Measurements from ENCODE around the gene EIF1B.
"Not testable (repeated sequence)": the region's sequence is repeated elsewhere in the genome, so short reads cannot be mapped to it uniquely, and the experiment has no call there.

EIF1B gene

GRCh38 chr3:40278791-40279190, 30.7 kb upstream of the EIF1B start:
- ATAC-seq (ENCODE audit: insufficient read depth, low read depth) = no peak

DNA sequence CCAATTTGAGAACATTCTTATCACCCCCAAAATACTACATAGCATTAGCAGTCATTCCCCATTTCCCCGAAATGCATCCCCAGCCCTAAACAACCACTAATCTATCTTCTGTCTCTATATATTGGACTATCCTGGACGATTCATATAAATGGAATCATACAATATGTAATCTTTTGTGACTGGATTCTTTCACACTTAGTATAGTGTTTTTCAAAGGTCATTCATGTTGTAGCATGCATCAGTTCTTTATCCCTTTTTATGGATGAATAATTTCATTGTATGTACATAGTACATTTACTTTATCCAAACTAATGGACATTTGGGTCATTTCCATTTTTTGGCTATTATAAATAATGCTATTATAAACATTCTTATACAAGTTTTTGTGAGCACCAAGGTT, 27.5 kb upstream of the EIF1B start:
- ATAC-seq (ENCODE audit: insufficient read depth, low read depth) (no peak), DNase-seq (no peak)
- no peak overlapping the region for H3K9ac ChIP-seq (ENCODE audit: low read depth, low read length)
- no peaks in the 10 kb centered on the region for H3K27me3 ChIP-seq (ENCODE audit: insufficient read depth, low read length, poor library complexity)
- no peak overlapping the region for H3K4me2 ChIP-seq (ENCODE audit: insufficient read depth, low read length)
- no peak overlapping the region for H2AFZ ChIP-seq (ENCODE audit: low read depth, low read length)
- TF ChIP-seq, protein P1, sequence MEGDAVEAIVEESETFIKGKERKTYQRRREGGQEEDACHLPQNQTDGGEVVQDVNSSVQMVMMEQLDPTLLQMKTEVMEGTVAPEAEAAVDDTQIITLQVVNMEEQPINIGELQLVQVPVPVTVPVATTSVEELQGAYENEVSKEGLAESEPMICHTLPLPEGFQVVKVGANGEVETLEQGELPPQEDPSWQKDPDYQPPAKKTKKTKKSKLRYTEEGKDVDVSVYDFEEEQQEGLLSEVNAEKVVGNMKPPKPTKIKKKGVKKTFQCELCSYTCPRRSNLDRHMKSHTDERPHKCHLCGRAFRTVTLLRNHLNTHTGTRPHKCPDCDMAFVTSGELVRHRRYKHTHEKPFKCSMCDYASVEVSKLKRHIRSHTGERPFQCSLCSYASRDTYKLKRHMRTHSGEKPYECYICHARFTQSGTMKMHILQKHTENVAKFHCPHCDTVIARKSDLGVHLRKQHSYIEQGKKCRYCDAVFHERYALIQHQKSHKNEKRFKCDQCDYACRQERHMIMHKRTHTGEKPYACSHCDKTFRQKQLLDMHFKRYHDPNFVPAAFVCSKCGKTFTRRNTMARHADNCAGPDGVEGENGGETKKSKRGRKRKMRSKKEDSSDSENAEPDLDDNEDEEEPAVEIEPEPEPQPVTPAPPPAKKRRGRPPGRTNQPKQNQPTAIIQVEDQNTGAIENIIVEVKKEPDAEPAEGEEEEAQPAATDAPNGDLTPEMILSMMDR (IDR thresholded peaks at IDR 0.05; ENCODE audit: borderline replicate concordance, extremely low read depth, low read length, poor library complexity, severe bottlenecking) = no peak
- H4K20me1 ChIP-seq (ENCODE audit: insufficient read depth, low read length) = no peaks in the 10 kb centered on the region
- H3K4me3 ChIP-seq (ENCODE audit: low read depth in 1 of 2, low read length in 2 of 2) = no peak overlapping the region
- H3K79me2 ChIP-seq (ENCODE audit: insufficient read depth, low read length) = no peaks in the 10 kb centered on the region
- no peaks in the 10 kb centered on the region for H3K9me3 ChIP-seq (ENCODE audit: insufficient read depth, low read length, severe bottlenecking)
- H3K4me1 ChIP-seq (ENCODE audit: insufficient read depth, low read length) = no peaks in the 10 kb centered on the region
- H3K27ac ChIP-seq (ENCODE audit: low read length) = no peak overlapping the region
- H3K36me3 ChIP-seq (ENCODE audit: insufficient read depth, low read length) = no peaks in the 10 kb centered on the region

More at GRCh38 chr3:40278791-40279190, 30.7 kb upstream of the EIF1B start:
- TF ChIP-seq, protein P1 (IDR thresholded peaks at IDR 0.05; ENCODE audit: borderline replicate concordance, extremely low read depth, low read length, poor library complexity, severe bottlenecking) = no peak
- no peak for TF ChIP-seq EZH2 (IDR thresholded peaks at IDR 0.05; ENCODE audit: borderline replicate concordance, low read depth, low read length, severe bottlenecking)
- Histone ChIP-seq H2AFZ (ENCODE audit: low read depth, low read length) (no peak overlapping the region), H3K4me2 (ENCODE audit: insufficient read depth, low read length) (no peak overlapping the region), H4K20me1 (ENCODE audit: insufficient read depth, low read length) (no peaks in the 10 kb centered on the region), H3K36me3 (ENCODE audit: insufficient read depth, low read length) (no peaks in the 10 kb centered on the region), H3K4me3 (ENCODE audit: low read depth in 1 of 2, low read length in 2 of 2) (no peak overlapping the region), H3K27me3 (ENCODE audit: insufficient read depth, low read length, poor library complexity) (no peaks in the 10 kb centered on the region), H3K27ac (ENCODE audit: low read length) (no peak overlapping the region), H3K9me3 (ENCODE audit: insufficient read depth, low read length, severe bottlenecking) (no peaks in the 10 kb centered on the region), H3K4me1 (ENCODE audit: insufficient read depth, low read length) (no peaks in the 10 kb centered on the region), H3K9ac (ENCODE audit: low read depth, low read length) (no peak overlapping the region), H3K79me2 (ENCODE audit: insufficient read depth, low read length) (no peaks in the 10 kb centered on the region)
- DNase-seq = no peak

DNA sequence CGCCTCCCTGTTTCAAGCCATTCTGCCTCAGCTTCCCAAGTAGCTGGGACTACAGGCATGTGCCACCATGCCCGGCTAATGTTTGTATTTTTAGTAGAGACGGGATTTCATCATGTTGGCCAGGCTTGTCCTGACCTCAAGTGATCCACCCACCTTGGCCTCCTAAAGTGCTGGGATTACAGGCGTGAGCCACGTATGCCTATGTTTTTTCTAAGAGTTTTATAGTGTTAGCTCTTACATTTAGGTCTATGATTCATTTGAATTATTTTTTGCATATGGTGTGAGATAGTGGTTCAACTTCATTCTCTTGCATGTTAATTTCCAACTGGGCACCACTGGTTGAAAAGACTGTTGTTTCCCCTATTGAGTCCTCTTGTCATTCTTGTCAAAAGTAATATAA, 26.4 kb upstream of the EIF1B start:
- H4K20me1 ChIP-seq (ENCODE audit: insufficient read depth, low read length); H3K4me2 ChIP-seq (ENCODE audit: insufficient read depth, low read length); H3K9ac ChIP-seq (ENCODE audit: low read depth, low read length); H2AFZ ChIP-seq (ENCODE audit: low read depth, low read length); H3K36me3 ChIP-seq (ENCODE audit: insufficient read depth, low read length); H3K4me1 ChIP-seq (ENCODE audit: insufficient read depth, low read length); H3K27ac ChIP-seq (ENCODE audit: low read length); H3K79me2 ChIP-seq (ENCODE audit: insufficient read depth, low read length); H3K4me3 ChIP-seq (ENCODE audit: low read depth in 1 of 2, low read length in 2 of 2); H3K9me3 ChIP-seq (ENCODE audit: insufficient read depth, low read length, severe bottlenecking); H3K27me3 ChIP-seq (ENCODE audit: insufficient read depth, low read length, poor library complexity); ATAC-seq (ENCODE audit: insufficient read depth, low read depth); DNase-seq: not testable (repeated sequence)

DNA sequence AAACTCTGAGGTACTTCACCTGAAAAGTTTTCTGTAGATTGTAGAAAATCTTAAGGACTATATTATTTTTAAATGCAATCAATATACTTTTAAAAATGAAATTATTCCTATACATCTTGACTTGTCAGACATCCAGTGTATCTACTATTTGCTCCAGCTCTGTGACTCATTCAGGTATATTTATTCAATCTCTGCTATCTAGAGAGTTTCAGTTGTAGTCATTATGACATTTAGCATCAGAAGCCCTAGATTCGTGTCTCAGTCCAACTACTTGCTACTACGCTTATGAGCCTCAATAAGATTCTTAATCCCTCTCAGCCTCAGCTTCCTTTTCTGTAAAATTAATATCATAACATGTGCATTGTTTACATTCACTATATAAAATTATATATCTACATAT, 22.3 kb upstream of the EIF1B start:
- H3K4me3 ChIP-seq (ENCODE audit: low read depth in 1 of 2, low read length in 2 of 2) = no peak overlapping the region
- no peaks in the 10 kb centered on the region for H3K27me3 ChIP-seq (ENCODE audit: insufficient read depth, low read length, poor library complexity)
- peaks cover 10% of the 10 kb centered on the region; the same call in 1 of the 2 replicates for H3K36me3 ChIP-seq (ENCODE audit: insufficient read depth, low read length)
- no peaks in the 10 kb centered on the region for H4K20me1 ChIP-seq (ENCODE audit: insufficient read depth, low read length)
- H3K4me1 ChIP-seq (ENCODE audit: insufficient read depth, low read length) = no peaks in the 10 kb centered on the region
- H3K9ac ChIP-seq (ENCODE audit: low read depth, low read length) = no peak overlapping the region
- no peak overlapping the region for H2AFZ ChIP-seq (ENCODE audit: low read depth, low read length)
- H3K9me3 ChIP-seq (ENCODE audit: insufficient read depth, low read length, severe bottlenecking) = peaks cover 9% of the 10 kb centered on the region
- ATAC-seq (ENCODE audit: insufficient read depth, low read depth) = no peak
- H3K27ac ChIP-seq (ENCODE audit: low read length) = no peak overlapping the region
- no peak for TF ChIP-seq EZH2 (IDR thresholded peaks at IDR 0.05; ENCODE audit: borderline replicate concordance, low read depth, low read length, severe bottlenecking)
- TF ChIP-seq, protein P1 (IDR thresholded peaks at IDR 0.05; ENCODE audit: borderline replicate concordance, extremely low read depth, low read length, poor library complexity, severe bottlenecking) = no peak
- H3K79me2 ChIP-seq (ENCODE audit: insufficient read depth, low read length) = no peaks in the 10 kb centered on the region
- DNase-seq = no peak
- no peak overlapping the region for H3K4me2 ChIP-seq (ENCODE audit: insufficient read depth, low read length)
